Neural cell (in vitro differentiated cells): ENCODE results near the gene ARRB1. TPM values are rescaled to one million over a fixed set of nuclear protein-coding genes. Genes with fewer than 3 reads are reported as not detected.
A peak's percentile ranks its signal among the peaks of the same experiment; 100 is the strongest.

ENCODE experiments used
- H2AFZ ChIP-seq: fragments of 200-600, 300-800 bp; sonication (generic), shearing (Covaris generic); 2 replicates; pipeline ENCODE4 v1.6.0; 2014; ENCODE audit warnings: low read depth, mild to moderate bottlenecking, antibody characterized with exemption, low read length, moderate library complexity
- H3F3A ChIP-seq: fragments of 200-600 bp; shearing (Covaris generic); 2 replicates; pipeline ENCODE4 v1.6.1; 2016; ENCODE audit warnings: mild to moderate bottlenecking, moderate library complexity, mixed read lengths, antibody characterized with exemption, low read length; ENCODE audit not compliant: insufficient read depth, poor library complexity, severe bottlenecking
- H3K27ac ChIP-seq: fragments of 200-600, 300-800 bp; sonication (generic), shearing (Covaris generic); 2 replicates; pipeline ENCODE4 v1.5.1; 2014; ENCODE audit warnings: mild to moderate bottlenecking, low read length, moderate library complexity
- H3K27me3 ChIP-seq: fragments of 300-800, 200-600 bp; sonication (generic), shearing (Covaris generic); 2 replicates; pipeline ENCODE4 v1.6.0; 2014; ENCODE audit warnings: mild to moderate bottlenecking, low read depth, low read length, moderate library complexity; ENCODE audit not compliant: insufficient read depth
- H3K36me3 ChIP-seq: fragments of 300-800, 200-600 bp; sonication (generic), shearing (Covaris generic); 2 replicates; pipeline ENCODE4 v1.5.1; 2014; ENCODE audit warnings: mild to moderate bottlenecking, antibody characterized with exemption, low read length, moderate library complexity; ENCODE audit not compliant: insufficient read depth
- H3K4me2 ChIP-seq: fragments of 300-800, 200-600 bp; sonication (generic), shearing (Covaris generic); 2 replicates; pipeline ENCODE4 v1.6.0; 2014; ENCODE audit warnings: mild to moderate bottlenecking, low read length
- H3K4me3 ChIP-seq: fragments of 300-800, 200-600 bp; sonication (generic), shearing (Covaris generic); 2 replicates; pipeline ENCODE4 v1.5.1; 2014; ENCODE audit warnings: mild to moderate bottlenecking, low read length, moderate library complexity
- H3K79me2 ChIP-seq: fragments of 200-600 bp; shearing (Covaris generic); replicated peaks from 2 replicates; pipeline ENCODE4 v1.6.0; 2014; ENCODE audit warnings: mild to moderate bottlenecking, low read length, moderate library complexity; ENCODE audit not compliant: insufficient read depth
- H3K9ac ChIP-seq: fragments of 300-800, 200-600 bp; sonication (generic), shearing (Covaris generic); 2 replicates; pipeline ENCODE4 v1.6.1; 2016; ENCODE audit warnings: mild to moderate bottlenecking, low read length, mixed read lengths
- H3K9me2 ChIP-seq: fragments of 200-600 bp; shearing (Covaris generic); 2 replicates; pipeline ENCODE4 v1.6.1; 2016; ENCODE audit warnings: mild to moderate bottlenecking, low read length, mixed read lengths; ENCODE audit not compliant: insufficient read depth
- H3K9me3 ChIP-seq: fragments of 200-600, 300-800 bp; sonication (generic), shearing (Covaris generic); 2 replicates; pipeline ENCODE4 v1.6.1; 2016; ENCODE audit warnings: mild to moderate bottlenecking, mixed run types, low read length, moderate library complexity, mixed read lengths
- H4K20me1 ChIP-seq: fragments of 200-600 bp; shearing (Covaris generic); 2 replicates; pipeline ENCODE4 v1.6.1; 2016; ENCODE audit warnings: mild to moderate bottlenecking, mixed run types; ENCODE audit not compliant: insufficient read depth
- CTCF ChIP-seq: fragments of 450-650 bp; IDR thresholded peaks from 2 replicates; pipeline ENCODE4 v1.5.1; 2014; ENCODE audit warnings: antibody characterized with exemption, mild to moderate bottlenecking, moderate library complexity; ENCODE audit not compliant: poor library complexity, severe bottlenecking
- EP300 ChIP-seq: fragments of 450-650 bp; conservative IDR thresholded peaks from 2 replicates; pipeline ENCODE4 v1.6.1; 2014; ENCODE audit warnings: antibody characterized with exemption, mild to moderate bottlenecking, moderate library complexity; ENCODE audit not compliant: poor library complexity, severe bottlenecking
- EZH2 ChIP-seq: fragments of 200-600, 300-800 bp; shearing (Covaris generic), sonication (generic); IDR thresholded peaks from 2 replicates; pipeline ENCODE4 v1.6.1; 2014; ENCODE audit warnings: antibody characterized with exemption, low read length, borderline replicate concordance, mild to moderate bottlenecking; ENCODE audit not compliant: insufficient read depth, poor library complexity, severe bottlenecking
- MXI1 ChIP-seq: fragments of 450-650 bp; conservative IDR thresholded peaks from 2 replicates; pipeline ENCODE4 v1.6.1; 2014; ENCODE audit warnings: antibody characterized with exemption, mild to moderate bottlenecking; ENCODE audit not compliant: poor library complexity, severe bottlenecking
- POLR2AphosphoS5 ChIP-seq: IDR thresholded peaks from 2 replicates; pipeline ENCODE4 v1.6.1; 2012
- RAD21 ChIP-seq: fragments of 450-650 bp; conservative IDR thresholded peaks from 2 replicates; pipeline ENCODE4 v1.6.1; 2014; ENCODE audit warnings: antibody characterized with exemption, mild to moderate bottlenecking, moderate library complexity
- REST ChIP-seq: IDR thresholded peaks from 2 replicates; pipeline ENCODE4 v1.6.1; 2012; ENCODE audit warnings: borderline replicate concordance
- SMC3 ChIP-seq: fragments of 450-650 bp; conservative IDR thresholded peaks from 2 replicates; pipeline ENCODE4 v1.6.1; 2014; ENCODE audit warnings: antibody characterized with exemption, mild to moderate bottlenecking, moderate library complexity; ENCODE audit not compliant: poor library complexity
- TAF1 ChIP-seq: IDR thresholded peaks from 2 replicates; pipeline ENCODE4 v1.6.1; 2012; ENCODE audit warnings: low read depth
- polyA plus RNA-seq: library from polyadenylated mRNA; depleted of rRNA; stranded (reverse); fragments of >200 nt; gene quantifications from 2 replicates; pipeline ENCODE4 v1.2.3, GENCODE V29; 2014

ARRB1 gene
- polyA plus RNA-seq, 1 donor from 2014 or later = 5.7 TPM

GRCh38 chr11:75241036-75241905 is 110.2 kb downstream of the ARRB1 start:
- peaks cover 47% of the 10 kb centered on the region for H3K27me3 ChIP-seq
- H3K36me3 ChIP-seq = no peaks in the 10 kb centered on the region
- no peaks in the 10 kb centered on the region for H3F3A ChIP-seq
- no peak for TF ChIP-seq TAF1
- TF ChIP-seq EP300 = peak; percentile 56
- TF ChIP-seq REST = peak; percentile 34
- TF ChIP-seq EZH2 = no peak
- TF ChIP-seq RAD21 = peak; percentile 74
- TF ChIP-seq CTCF = peak; percentile 100
- peak; percentile 85 for TF ChIP-seq SMC3
- TF ChIP-seq POLR2AphosphoS5 = peak; percentile 47
- TF ChIP-seq MXI1 = peak; percentile 60
- H3K4me2 ChIP-seq = no peak overlapping the region
- H3K9me2 ChIP-seq = no peaks in the 10 kb centered on the region
- no peaks in the 10 kb centered on the region for H3K79me2 ChIP-seq
- no peak overlapping the region for H3K27ac ChIP-seq
- no peaks in the 10 kb centered on the region for H4K20me1 ChIP-seq
- peak overlapping the region; percentile 45 for H2AFZ ChIP-seq
- H3K9me3 ChIP-seq = no peaks in the 10 kb centered on the region
- H3K9ac ChIP-seq = peak overlapping the region; percentile 74
- peak overlapping the region; percentile 73 for H3K4me3 ChIP-seq

GRCh38 chr11:75240311-75241035 is 111.0 kb downstream of the ARRB1 start, which contains the start of gene TPBGL:
Gene TPBGL, plus strand, starts transcription at chr11:75240774. Its CDS starts 276 bp downstream, at chr11:75241050.
- Histone ChIP-seq H4K20me1 (no peaks in the 10 kb centered on the region), H3K27ac (no peak within 1 kb of the TSS), H3K4me2 (peak within 1 kb of the TSS; percentile 53), H3F3A (no peaks in the 10 kb centered on the region), H3K79me2 (no peaks in the 10 kb centered on the region), H3K4me3 (peak within 1 kb of the TSS; percentile 73), H3K9me3 (no peaks in the 10 kb centered on the region), H3K9me2 (no peaks in the 10 kb centered on the region), H3K36me3 (no peaks in the 10 kb centered on the region), H3K27me3 (peaks cover 47% of the 10 kb centered on the region), H3K9ac (peak within 1 kb of the TSS; percentile 74), H2AFZ (no peak within 1 kb of the TSS)
- TF ChIP-seq POLR2AphosphoS5 (no peak), SMC3 (no peak), TAF1 (no peak), RAD21 (no peak), REST (no peak), EZH2 (no peak), EP300 (no peak), MXI1 (no peak), CTCF (no peak)
